ENCODE data around the gene EPHB3. TPM values are rescaled to one million over a fixed set of nuclear protein-coding genes. Genes with fewer than 3 reads are reported as not detected.

EPHB3 gene
- total RNA-seq, 3 donors from 2014 or later (not counting 1 experiment from before 2014, with no cell fraction given) = not detected

DNA sequence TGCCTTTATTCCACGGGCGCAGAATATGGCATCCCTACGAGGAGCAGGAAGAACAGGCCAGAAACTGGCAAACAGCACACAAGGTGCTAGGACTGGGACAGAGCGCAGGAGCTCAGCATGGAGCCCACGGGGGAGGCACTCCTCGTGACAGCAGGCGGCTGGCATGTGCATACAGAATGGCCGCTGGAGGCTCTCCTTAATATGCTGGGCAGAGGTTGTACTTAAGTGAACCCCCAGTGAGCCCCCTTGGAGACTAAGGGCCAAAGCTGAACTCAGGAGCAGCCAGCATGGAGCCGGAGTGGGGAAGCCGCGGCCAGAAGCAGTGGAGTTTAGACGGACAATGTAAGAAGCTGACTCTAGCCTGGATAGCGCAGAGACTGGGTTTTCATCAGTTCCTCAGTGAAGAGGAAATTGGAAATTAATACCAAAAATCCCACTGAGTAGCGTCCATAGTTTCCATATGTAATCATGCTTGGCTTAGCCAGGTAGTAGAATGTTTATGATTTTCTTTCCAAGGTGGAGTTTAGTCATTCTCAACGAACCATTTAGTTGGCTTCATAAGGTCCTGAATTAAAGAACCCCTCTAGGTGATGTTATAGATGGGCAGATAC lies 69.4 kb downstream of the EPHB3 start:
- Histone ChIP-seq H3K36me3 (ENCODE audit: control insufficient read depth, insufficient read depth, low read length) (no peaks in the 10 kb centered on the region), H3K4me1 (ENCODE audit: control insufficient read depth, insufficient read depth, low read length) (peaks cover 7% of the 10 kb centered on the region), H3K4me3 (ENCODE audit: low read length) (no peak overlapping the region), H3K9me3 (ENCODE audit: control insufficient read depth, insufficient read depth, low read length) (no peaks in the 10 kb centered on the region), H3K27me3 (ENCODE audit: control insufficient read depth, insufficient read depth, low read length) (no peaks in the 10 kb centered on the region), H3K27ac (ENCODE audit: low read length) (no peak overlapping the region)
- ATAC-seq = no peak
- Mint-ChIP-seq H3K4me3 (no peak overlapping the region), H3K27me3 (ENCODE audit: low read depth in 2 of 2) (peaks cover 0 to 14% of the 10 kb centered on the region in 2 donors), H3K9me3 (no peaks in the 10 kb centered on the region), H3K27ac (no peak overlapping the region), H3K4me1 (peaks cover 0 to 7% of the 10 kb centered on the region in 2 donors), H3K36me3 (no peaks in the 10 kb centered on the region)
- DNase-seq = no peak
- 93% methylated on average over 15 of the region's 15 CpGs for WGBS (ENCODE audit: insufficient coverage)
- intact Hi-C loops (cut with micrococcal nuclease) = no loop called here
- TF ChIP-seq, protein P1, sequence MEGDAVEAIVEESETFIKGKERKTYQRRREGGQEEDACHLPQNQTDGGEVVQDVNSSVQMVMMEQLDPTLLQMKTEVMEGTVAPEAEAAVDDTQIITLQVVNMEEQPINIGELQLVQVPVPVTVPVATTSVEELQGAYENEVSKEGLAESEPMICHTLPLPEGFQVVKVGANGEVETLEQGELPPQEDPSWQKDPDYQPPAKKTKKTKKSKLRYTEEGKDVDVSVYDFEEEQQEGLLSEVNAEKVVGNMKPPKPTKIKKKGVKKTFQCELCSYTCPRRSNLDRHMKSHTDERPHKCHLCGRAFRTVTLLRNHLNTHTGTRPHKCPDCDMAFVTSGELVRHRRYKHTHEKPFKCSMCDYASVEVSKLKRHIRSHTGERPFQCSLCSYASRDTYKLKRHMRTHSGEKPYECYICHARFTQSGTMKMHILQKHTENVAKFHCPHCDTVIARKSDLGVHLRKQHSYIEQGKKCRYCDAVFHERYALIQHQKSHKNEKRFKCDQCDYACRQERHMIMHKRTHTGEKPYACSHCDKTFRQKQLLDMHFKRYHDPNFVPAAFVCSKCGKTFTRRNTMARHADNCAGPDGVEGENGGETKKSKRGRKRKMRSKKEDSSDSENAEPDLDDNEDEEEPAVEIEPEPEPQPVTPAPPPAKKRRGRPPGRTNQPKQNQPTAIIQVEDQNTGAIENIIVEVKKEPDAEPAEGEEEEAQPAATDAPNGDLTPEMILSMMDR (IDR thresholded peaks at IDR 0.05) = no peak

DNA sequence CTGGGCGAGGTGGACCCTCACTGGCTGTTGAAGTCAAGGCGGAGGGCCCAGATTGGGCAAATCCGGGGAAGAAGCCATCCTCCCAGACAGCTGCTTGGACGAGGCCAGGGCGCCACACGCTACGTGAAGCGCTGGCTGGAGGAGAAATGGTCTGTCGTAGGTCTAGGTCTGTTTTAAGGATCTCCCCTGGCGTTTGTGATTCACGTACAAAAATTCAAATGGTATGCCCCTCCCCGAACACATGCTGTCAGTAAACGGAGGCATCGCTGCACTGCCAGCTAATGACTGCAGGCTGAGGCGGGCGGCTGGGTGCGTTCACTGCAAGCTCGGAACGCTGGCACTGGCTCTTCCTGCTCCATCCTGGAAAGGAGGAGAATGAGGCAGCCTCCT lies 69.9 kb downstream of the EPHB3 start:
- Mint-ChIP-seq H3K27me3 (ENCODE audit: low read depth in 2 of 2) (peaks cover 0 to 14% of the 10 kb centered on the region in 2 donors), H3K27ac (no peak overlapping the region), H3K4me1 (peaks cover 0 to 7% of the 10 kb centered on the region in 2 donors), H3K36me3 (no peaks in the 10 kb centered on the region), H3K4me3 (no peak overlapping the region), H3K9me3 (no peaks in the 10 kb centered on the region)
- Histone ChIP-seq H3K9me3 (ENCODE audit: control insufficient read depth, insufficient read depth, low read length) (no peaks in the 10 kb centered on the region), H3K27ac (ENCODE audit: low read length) (no peak overlapping the region), H3K36me3 (ENCODE audit: control insufficient read depth, insufficient read depth, low read length) (no peaks in the 10 kb centered on the region), H3K27me3 (ENCODE audit: control insufficient read depth, insufficient read depth, low read length) (no peaks in the 10 kb centered on the region), H3K4me1 (ENCODE audit: control insufficient read depth, insufficient read depth, low read length) (peaks cover 11% of the 10 kb centered on the region), H3K4me3 (ENCODE audit: low read length) (no peak overlapping the region)
- ATAC-seq (no peak), DNase-seq (no peak)
- intact Hi-C loops (cut with micrococcal nuclease) = no loop called here
- 94% methylated on average over 19 of the region's 19 CpGs for WGBS (ENCODE audit: insufficient coverage)
- TF ChIP-seq, protein P1 (IDR thresholded peaks at IDR 0.05) = no peak

Other genes with a start within 250 kb of the EPHB3 start
- gene EIF4G1, start 247.2 kb upstream of the EPHB3 start, total RNA-seq = 100 to 1,000 TPM; 220 to 235 (median 227) TPM
- 1 to 10 TPM; 6.9 to 8.8 (median 8.5) TPM for gene FAM131A, start 224.2 kb upstream of the EPHB3 start, total RNA-seq
- gene CLCN2, start 200.2 kb upstream of the EPHB3 start, total RNA-seq = 1 to 10 TPM; 7.8 to 8.2 (median 8.1) TPM
- 10 to 100 TPM; 33.0 to 49.8 (median 41.1) TPM for gene POLR2H, start 200.1 kb upstream of the EPHB3 start, total RNA-seq
- gene THPO, start 183.6 kb upstream of the EPHB3 start, total RNA-seq = not detected
- under 1 TPM in 1 of 3 donors, not detected in 2; 0.78 TPM for gene CHRD, start 181.7 kb upstream of the EPHB3 start, total RNA-seq
- 10 to 100 TPM in 2 of 3 donors, 1 to 10 TPM in 1; 8.1 to 12.6 (median 11.4) TPM for gene MAGEF1, start 150.3 kb downstream of the EPHB3 start, total RNA-seq